Uterus (tissue), 2 donors: Measurements from ENCODE around the gene NOTCH1.

Experiments used
- POLR2A ChIP-seq, 2 donors: fragments of 450-650 bp; IDR thresholded peaks; one replicate each; pipeline ENCODE4 v1.6.1; 2016; ENCODE audit warnings: antibody characterized with exemption in 2 of 2, mild to moderate bottlenecking in 1 of 2, moderate library complexity in 1 of 2
- TF ChIP-seq, protein P1 (sequence below), 4 experiments: fragments of 200-600 bp in 2 of 4; fragments of 450-650 bp in 2 of 4; sonication (generic) in 2 of 4; IDR thresholded peaks; one replicate each; pipeline ENCODE4 v1.5.1; 2016 to 2019; ENCODE audit warnings: antibody characterized with exemption in 4 of 4, mild to moderate bottlenecking in 2 of 4, moderate library complexity in 1 of 4

DNA sequence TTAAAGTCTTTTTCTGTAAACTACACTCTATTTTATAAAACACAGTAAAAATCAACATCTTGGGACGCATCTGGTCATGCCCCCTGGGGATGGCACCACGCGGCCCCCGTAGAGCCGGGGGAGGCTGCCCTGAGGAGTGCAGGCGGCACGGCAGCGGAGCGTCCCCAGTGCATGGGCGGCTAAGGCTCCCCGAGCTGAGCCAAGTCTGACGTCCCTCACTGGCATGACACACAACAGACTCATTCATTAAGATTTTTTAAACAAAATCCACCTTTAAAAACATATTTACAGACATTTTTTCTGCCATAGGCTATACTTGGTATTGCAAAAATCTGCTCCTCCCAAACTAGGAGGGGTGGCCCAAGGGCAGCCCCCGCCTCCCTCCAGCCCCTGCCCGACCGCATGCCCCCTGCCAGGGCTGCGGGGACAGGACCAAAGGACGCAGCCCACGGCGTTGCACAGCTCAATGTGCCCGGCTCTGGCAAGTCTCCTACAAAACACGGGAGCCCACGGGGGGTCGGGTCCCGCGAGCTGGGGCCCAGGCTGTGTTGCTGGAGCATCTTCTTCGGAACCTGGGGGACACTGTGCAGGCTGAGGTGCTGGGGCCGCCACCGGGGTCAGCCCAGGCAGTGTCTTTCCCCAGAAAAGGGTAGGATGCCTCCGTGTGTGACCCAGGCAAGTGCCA lies 51.2 kb downstream of the NOTCH1 start:
- TF ChIP-seq, protein P1, sequence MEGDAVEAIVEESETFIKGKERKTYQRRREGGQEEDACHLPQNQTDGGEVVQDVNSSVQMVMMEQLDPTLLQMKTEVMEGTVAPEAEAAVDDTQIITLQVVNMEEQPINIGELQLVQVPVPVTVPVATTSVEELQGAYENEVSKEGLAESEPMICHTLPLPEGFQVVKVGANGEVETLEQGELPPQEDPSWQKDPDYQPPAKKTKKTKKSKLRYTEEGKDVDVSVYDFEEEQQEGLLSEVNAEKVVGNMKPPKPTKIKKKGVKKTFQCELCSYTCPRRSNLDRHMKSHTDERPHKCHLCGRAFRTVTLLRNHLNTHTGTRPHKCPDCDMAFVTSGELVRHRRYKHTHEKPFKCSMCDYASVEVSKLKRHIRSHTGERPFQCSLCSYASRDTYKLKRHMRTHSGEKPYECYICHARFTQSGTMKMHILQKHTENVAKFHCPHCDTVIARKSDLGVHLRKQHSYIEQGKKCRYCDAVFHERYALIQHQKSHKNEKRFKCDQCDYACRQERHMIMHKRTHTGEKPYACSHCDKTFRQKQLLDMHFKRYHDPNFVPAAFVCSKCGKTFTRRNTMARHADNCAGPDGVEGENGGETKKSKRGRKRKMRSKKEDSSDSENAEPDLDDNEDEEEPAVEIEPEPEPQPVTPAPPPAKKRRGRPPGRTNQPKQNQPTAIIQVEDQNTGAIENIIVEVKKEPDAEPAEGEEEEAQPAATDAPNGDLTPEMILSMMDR (IDR thresholded peaks at IDR 0.05), result no peak
- no peak for TF ChIP-seq POLR2A (IDR thresholded peaks at IDR 0.05)
